Keratinocyte (primary cell): ENCODE results near the gene B9D1.

Experiments used
- EZH2 ChIP-seq: IDR thresholded peaks from one replicate; pipeline ENCODE4 v1.6.1; 2012; ENCODE audit warnings: inconsistent platforms, mild to moderate bottlenecking, low read length, moderate library complexity
- TF ChIP-seq, protein P1 (sequence below), 3 experiments: IDR thresholded peaks in 1 of 3; conservative IDR thresholded peaks in 1 of 3; optimal IDR thresholded peaks in 1 of 3; 2 replicates in 2 of 3; 3 replicates in 1 of 3; pipeline versions ENCODE3 to v1.5.1; 2011; ENCODE audit warnings: low read length in 3 of 3, mild to moderate bottlenecking in 3 of 3, moderate library complexity in 2 of 3, control low read depth in 1 of 3, inconsistent platforms in 1 of 3; ENCODE audit not compliant: insufficient read depth in 2 of 3; ENCODE audit errors: extremely low read depth in 1 of 3

GRCh38 chr17:19391432-19391831, 28.9 kb upstream of the B9D1 start:
- TF ChIP-seq, protein P1, sequence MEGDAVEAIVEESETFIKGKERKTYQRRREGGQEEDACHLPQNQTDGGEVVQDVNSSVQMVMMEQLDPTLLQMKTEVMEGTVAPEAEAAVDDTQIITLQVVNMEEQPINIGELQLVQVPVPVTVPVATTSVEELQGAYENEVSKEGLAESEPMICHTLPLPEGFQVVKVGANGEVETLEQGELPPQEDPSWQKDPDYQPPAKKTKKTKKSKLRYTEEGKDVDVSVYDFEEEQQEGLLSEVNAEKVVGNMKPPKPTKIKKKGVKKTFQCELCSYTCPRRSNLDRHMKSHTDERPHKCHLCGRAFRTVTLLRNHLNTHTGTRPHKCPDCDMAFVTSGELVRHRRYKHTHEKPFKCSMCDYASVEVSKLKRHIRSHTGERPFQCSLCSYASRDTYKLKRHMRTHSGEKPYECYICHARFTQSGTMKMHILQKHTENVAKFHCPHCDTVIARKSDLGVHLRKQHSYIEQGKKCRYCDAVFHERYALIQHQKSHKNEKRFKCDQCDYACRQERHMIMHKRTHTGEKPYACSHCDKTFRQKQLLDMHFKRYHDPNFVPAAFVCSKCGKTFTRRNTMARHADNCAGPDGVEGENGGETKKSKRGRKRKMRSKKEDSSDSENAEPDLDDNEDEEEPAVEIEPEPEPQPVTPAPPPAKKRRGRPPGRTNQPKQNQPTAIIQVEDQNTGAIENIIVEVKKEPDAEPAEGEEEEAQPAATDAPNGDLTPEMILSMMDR (optimal IDR thresholded peaks at IDR 0.05 in 1 of 3, IDR thresholded peaks at IDR 0.05 in 1 of 3, conservative IDR thresholded peaks at IDR 0.05 in 1 of 3; ENCODE audit: extremely low read depth in 1 of 3, insufficient read depth in 2 of 3, low read length in 3 of 3), result no peak
- no peak for TF ChIP-seq EZH2
